ENCODE results near the gene OLFM3.

GRCh38 chr1:101977266-101977665, 19.5 kb downstream of the OLFM3 start:
- TF ChIP-seq POLR2A (IDR thresholded peaks at IDR 0.05) (no peak), CTCF (IDR thresholded peaks at IDR 0.05) (no peak), EP300 (IDR thresholded peaks at IDR 0.05) (no peak)
